ENCODE measurements around the gene OBP2A. TPM values are rescaled to one million over a fixed set of nuclear protein-coding genes. Genes with fewer than 3 reads are reported as not detected.

Gene OBP2A
- total RNA-seq, 1 experiment from 2014 or later: not detected

GRCh38 chr9:135567311-135567710 is 21.4 kb downstream of the OBP2A start:
- peaks cover 28% of the 10 kb centered on the region for H3K27me3 ChIP-seq (ENCODE audit: insufficient read depth, low read length)
- H3K9me3 ChIP-seq (ENCODE audit: control insufficient read depth in 1 of 2, insufficient read depth in 1 of 2, low read depth in 1 of 2, low read length in 2 of 2): peaks cover 7% of the 10 kb centered on the region in 2 experiments; a peak in 2 of 4 replicates
- TF ChIP-seq CBX3 (IDR thresholded peaks at IDR 0.05; ENCODE audit: low read depth): no peak
- no peak for TF ChIP-seq CEBPB (IDR thresholded peaks at IDR 0.05; ENCODE audit: low read depth)
- TF ChIP-seq YY1 (IDR thresholded peaks at IDR 0.05; ENCODE audit: extremely low read depth, insufficient replicate concordance, low read depth, low read length): no peak
- TF ChIP-seq SP1 (IDR thresholded peaks at IDR 0.05; ENCODE audit: low read depth): no peak
- TF ChIP-seq ELF1 (IDR thresholded peaks at IDR 0.05; ENCODE audit: borderline replicate concordance, low read depth): no peak
- TF ChIP-seq SRF (IDR thresholded peaks at IDR 0.05; ENCODE audit: low read depth): no peak
- TF ChIP-seq TCF7L2 (IDR thresholded peaks at IDR 0.05; ENCODE audit: borderline replicate concordance, extremely low read depth, insufficient read depth, insufficient read length): no peak
- TF ChIP-seq SIN3A (IDR thresholded peaks at IDR 0.05; ENCODE audit: low read depth): no peak
- TF ChIP-seq ATF3 (IDR thresholded peaks at IDR 0.05): no peak
- DNase-seq (ENCODE audit: low read depth, low spot score) (no peak), ATAC-seq (no peak)
- RAD21 ChIA-PET (ENCODE audit: low non-redundant PET in 1 of 2, low total read pairs in 2 of 2, uncharacterized antibody in 2 of 2, unreplicated experiment in 2 of 2): no interaction called here
- no peaks in the 10 kb centered on the region for H3K36me3 ChIP-seq (ENCODE audit: control insufficient read depth in 1 of 2, insufficient read depth in 2 of 2, low read length in 2 of 2)
- no peaks in the 10 kb centered on the region for H3K4me1 ChIP-seq (ENCODE audit: control insufficient read depth in 1 of 2, insufficient read depth in 2 of 2, low read length in 2 of 2)
- H3K9ac ChIP-seq (ENCODE audit: low read length): no peak overlapping the region
- H4K20me1 ChIP-seq (ENCODE audit: insufficient read depth): no peaks in the 10 kb centered on the region
- H3K4me3 ChIP-seq (replicated peaks in 1 of 2; ENCODE audit: low read depth in 1 of 2, low read length in 2 of 2): no peak overlapping the region
- no peaks in the 10 kb centered on the region for H3K79me2 ChIP-seq (ENCODE audit: insufficient read depth, low read length)
- no peak overlapping the region for H2AFZ ChIP-seq (ENCODE audit: low read depth, low read length, poor library complexity, severe bottlenecking)
- CTCF ChIA-PET: no interaction called here
- H3K9me2 ChIP-seq (ENCODE audit: insufficient read depth): no peaks in the 10 kb centered on the region
- intact Hi-C loops (cut with micrococcal nuclease): no loop called here
- no TSS peak for BruUV-seq (replicated peaks)
- POLR2A ChIA-PET: no interaction called here
- H3K4me2 ChIP-seq (ENCODE audit: low read length): no peak overlapping the region
- no peak overlapping the region for H3K27ac ChIP-seq (ENCODE audit: low read depth, low read length)

- Histone ChIP-seq H3K27me3 (ENCODE audit: insufficient read depth, low read length) (peaks cover 35% of the 10 kb centered on the region), H3K4me1 (ENCODE audit: control insufficient read depth in 1 of 2, insufficient read depth in 2 of 2, low read length in 2 of 2) (no peaks in the 10 kb centered on the region), H3K9me2 (ENCODE audit: insufficient read depth) (no peaks in the 10 kb centered on the region), H3K9me3 (ENCODE audit: control insufficient read depth in 1 of 2, insufficient read depth in 1 of 2, low read depth in 1 of 2, low read length in 2 of 2) (peaks cover 7% of the 10 kb centered on the region in 2 experiments; a peak in 2 of 4 replicates), H3K79me2 (ENCODE audit: insufficient read depth, low read length) (no peaks in the 10 kb centered on the region), H3K27ac (ENCODE audit: low read depth, low read length) (no peak overlapping the region), H3K36me3 (ENCODE audit: control insufficient read depth in 1 of 2, insufficient read depth in 2 of 2, low read length in 2 of 2) (no peaks in the 10 kb centered on the region), H3K9ac (ENCODE audit: low read length) (no peak overlapping the region), H3K4me2 (ENCODE audit: low read length) (no peak overlapping the region), H2AFZ (ENCODE audit: low read depth, low read length, poor library complexity, severe bottlenecking) (no peak overlapping the region), H4K20me1 (ENCODE audit: insufficient read depth) (no peaks in the 10 kb centered on the region), H3K4me3 (replicated peaks in 1 of 2; ENCODE audit: low read depth in 1 of 2, low read length in 2 of 2) (no peak overlapping the region)
- ATAC-seq (no peak), DNase-seq (ENCODE audit: low read depth, low spot score) (no peak)
- TF ChIP-seq FOSL1 (IDR thresholded peaks at IDR 0.05; ENCODE audit: low read depth): no peak
- no peak for TF ChIP-seq EZH2 (IDR thresholded peaks at IDR 0.05)
- TF ChIP-seq RAD21 (IDR thresholded peaks at IDR 0.05; ENCODE audit: low read depth): no peak
- TF ChIP-seq SP1 (IDR thresholded peaks at IDR 0.05; ENCODE audit: low read depth): no peak
- TF ChIP-seq MAX (IDR thresholded peaks at IDR 0.05): no peak
- TF ChIP-seq ATF3 (IDR thresholded peaks at IDR 0.05): no peak
- TF ChIP-seq POLR2A (IDR thresholded peaks at IDR 0.05; ENCODE audit: borderline replicate concordance, extremely low read depth, insufficient read depth, insufficient read length): no peak
- no peak for TF ChIP-seq CTCF (IDR thresholded peaks at IDR 0.05 in 2 of 3, conservative IDR thresholded peaks at IDR 0.05 in 1 of 3; ENCODE audit: borderline replicate concordance in 1 of 3, insufficient read depth in 1 of 3, low read depth in 2 of 3, low read length in 2 of 3)
- RAD21 ChIA-PET (ENCODE audit: low non-redundant PET in 1 of 2, low total read pairs in 2 of 2, uncharacterized antibody in 2 of 2, unreplicated experiment in 2 of 2): no interaction called here
- POLR2A ChIA-PET: no interaction called here
- CTCF ChIA-PET: no interaction called here
- no TSS peak for BruUV-seq (replicated peaks)
- intact Hi-C loops (cut with micrococcal nuclease): no loop called here
Observed at GRCh38 chr9:135568026-135568425, 22.1 kb downstream of the OBP2A start.
